Measurements from ENCODE around the gene GARNL3. TPM values are rescaled to one million over a fixed set of nuclear protein-coding genes. Genes with fewer than 3 reads are reported as not detected.

The GARNL3 gene
- total and polyA plus RNA-seq, 2 donors (not counting 3 experiments of a cell fraction or from before 2014, with no cell fraction given), result 1.4 to 8.3 TPM

GRCh38 chr9:127346584-127346983 is 82.0 kb downstream of the GARNL3 start:
- ChIA-PET CTCF (interaction anchor here (0.6 to 3.5 kb wide), 27 partner anchors 9 to 406 kb away, joined by 3 to 42 read pairs (median 4); partner anchors contain the start of gene SLC2A8), POLR2A (no interaction called here)
- dilution Hi-C loops (cut with MboI; ENCODE audit: extremely low pct_ligation_motif_present, low sequenced_read_pairs), result no loop called here
- TF ChIP-seq EZH2 (IDR thresholded peaks at IDR 0.05; ENCODE audit: borderline replicate concordance, low read depth, low read length, severe bottlenecking), result no peak
- peak; percentile 33 to 60 for TF ChIP-seq CTCF (IDR thresholded peaks at IDR 0.05; ENCODE audit: extremely low read depth in 1 of 2, insufficient read depth in 1 of 2, low read depth in 1 of 2, low read length in 2 of 2)
- no peaks in the 10 kb centered on the region for H4K20me1 ChIP-seq (replicated peaks; ENCODE audit: control insufficient read depth, extremely low read depth, insufficient read depth, low read length)
- no peaks in the 10 kb centered on the region for H3K27me3 ChIP-seq (ENCODE audit: control insufficient read depth in 2 of 2, insufficient read depth in 2 of 2, low read length in 2 of 2)
- FAIRE-seq, result peak; percentile 49
- no peaks in the 10 kb centered on the region for H3K9me1 ChIP-seq (replicated peaks; ENCODE audit: control insufficient read depth, extremely low read depth, insufficient read depth, low read length)
- intact Hi-C loops (cut with micrococcal nuclease), result loop anchor here (1.0 kb wide), 1 partner anchor 132 kb away; no protein-coding TSS in a partner anchor
- no peaks in the 10 kb centered on the region for H3K4me1 ChIP-seq (ENCODE audit: control insufficient read depth, extremely low read depth, insufficient read depth, low read length)
- no peaks in the 10 kb centered on the region for H3K36me3 ChIP-seq (ENCODE audit: control insufficient read depth in 2 of 2, extremely low read depth in 1 of 2, insufficient read depth in 2 of 2, low read length in 2 of 2)
- no peak overlapping the region for H3K4me3 ChIP-seq (replicated peaks in 1 of 3; ENCODE audit: insufficient read depth in 1 of 3, low read depth in 1 of 3, low read length in 3 of 3)
- peak; percentile 11 for DNase-seq (ENCODE audit: low read depth, low spot score)
- H2AFZ ChIP-seq (ENCODE audit: low read depth, low read length), result no peak overlapping the region
- no peak overlapping the region for H3K27ac ChIP-seq (ENCODE audit: insufficient read depth, low read depth, low read length)
- no peaks in the 10 kb centered on the region for H3K79me2 ChIP-seq (ENCODE audit: control insufficient read depth, insufficient read depth, low read length)
- H3K9ac ChIP-seq (replicated peaks; ENCODE audit: extremely low read depth, insufficient read depth, low read length), result no peak overlapping the region
- H3K4me2 ChIP-seq (ENCODE audit: insufficient read depth, low read length), result no peak overlapping the region
- H3K9me3 ChIP-seq (replicated peaks; ENCODE audit: control insufficient read depth, insufficient read depth, low read length), result no peaks in the 10 kb centered on the region
- BruUV-seq (replicated peaks), result no TSS peak

GRCh38 chr9:127347831-127348776 is 83.5 kb downstream of the GARNL3 start:
- no peaks in the 10 kb centered on the region for H3K9me1 ChIP-seq (replicated peaks; ENCODE audit: control insufficient read depth, extremely low read depth, insufficient read depth, low read length)
- dilution Hi-C loops (cut with MboI; ENCODE audit: extremely low pct_ligation_motif_present, low sequenced_read_pairs), result no loop called here
- no TSS peak for BruUV-seq (replicated peaks)
- H3K4me1 ChIP-seq (ENCODE audit: control insufficient read depth, extremely low read depth, insufficient read depth, low read length), result no peaks in the 10 kb centered on the region
- no peaks in the 10 kb centered on the region for H3K27me3 ChIP-seq (ENCODE audit: control insufficient read depth in 2 of 2, insufficient read depth in 2 of 2, low read length in 2 of 2)
- no peak overlapping the region for H3K9ac ChIP-seq (replicated peaks; ENCODE audit: extremely low read depth, insufficient read depth, low read length)
- H3K79me2 ChIP-seq (ENCODE audit: control insufficient read depth, insufficient read depth, low read length), result no peaks in the 10 kb centered on the region
- H4K20me1 ChIP-seq (replicated peaks; ENCODE audit: control insufficient read depth, extremely low read depth, insufficient read depth, low read length), result no peaks in the 10 kb centered on the region
- no peaks in the 10 kb centered on the region for H3K9me3 ChIP-seq (replicated peaks; ENCODE audit: control insufficient read depth, insufficient read depth, low read length)
- peak overlapping the region; percentile 5 for H2AFZ ChIP-seq (ENCODE audit: low read depth, low read length)
- ChIA-PET CTCF (interaction anchor here (0.6 to 1.5 kb wide), 37 partner anchors 9 to 408 kb away, joined by 3 to 31 read pairs (median 5); partner anchors contain the start of genes GARNL3 and SLC2A8), POLR2A (no interaction called here)
- TF ChIP-seq POLR2A (IDR thresholded peaks at IDR 0.05; ENCODE audit: low read depth, low read length), result no peak
- TF ChIP-seq EZH2 (IDR thresholded peaks at IDR 0.05; ENCODE audit: borderline replicate concordance, low read depth, low read length, severe bottlenecking), result no peak
- no peak for TF ChIP-seq JUN (IDR thresholded peaks at IDR 0.05; ENCODE audit: borderline replicate concordance, insufficient read depth, insufficient read length, low read depth)
- no peak for TF ChIP-seq GATA2 (IDR thresholded peaks at IDR 0.05; ENCODE audit: insufficient read depth, insufficient read length, low read depth, low read length)
- TF ChIP-seq MAX (IDR thresholded peaks at IDR 0.05; ENCODE audit: insufficient read depth, insufficient read length), result peak; percentile 35
- TF ChIP-seq CTCF (IDR thresholded peaks at IDR 0.05; ENCODE audit: extremely low read depth in 1 of 2, insufficient read depth in 1 of 2, low read depth in 1 of 2, low read length in 2 of 2), result peak; percentile 33 to 57
- no peak for TF ChIP-seq POLR2AphosphoS5 (IDR thresholded peaks at IDR 0.05; ENCODE audit: insufficient read depth, low read depth, low read length)
- no peak for TF ChIP-seq MYC (IDR thresholded peaks at IDR 0.05; ENCODE audit: low read depth, low read length)
- no peak for TF ChIP-seq FOS (IDR thresholded peaks at IDR 0.05; ENCODE audit: borderline replicate concordance, insufficient read depth, low read length)
- intact Hi-C loops (cut with micrococcal nuclease), result loop anchor here (1.0 kb wide), 1 partner anchor 37 kb away; no protein-coding TSS in a partner anchor
- no peak overlapping the region for H3K4me2 ChIP-seq (ENCODE audit: insufficient read depth, low read length)
- no peaks in the 10 kb centered on the region for H3K36me3 ChIP-seq (ENCODE audit: control insufficient read depth in 2 of 2, extremely low read depth in 1 of 2, insufficient read depth in 2 of 2, low read length in 2 of 2)
- FAIRE-seq (peak; percentile 80), DNase-seq (ENCODE audit: low read depth, low spot score) (peak; percentile 75)
- H3K4me3 ChIP-seq (replicated peaks in 1 of 3; ENCODE audit: insufficient read depth in 1 of 3, low read depth in 1 of 3, low read length in 3 of 3), result no peak overlapping the region
- no peak overlapping the region for H3K27ac ChIP-seq (ENCODE audit: insufficient read depth, low read depth, low read length)
